SU-DHL-6 (cell line): ENCODE measurements around the gene SPDYE4.

ENCODE experiments used
- EZH2phosphoT487 ChIP-seq: fragments of 200-600 bp; sonication (generic), shearing (Covaris generic); conservative IDR thresholded peaks from 2 replicates; pipeline ENCODE4 v1.6.1; 2018; ENCODE audit warnings: mild to moderate bottlenecking, antibody characterized with exemption, low read length, moderate library complexity, mixed read lengths
- TF ChIP-seq, protein P1 (sequence below): fragments of 200-600 bp; sonication (generic); IDR thresholded peaks from one replicate; pipeline ENCODE4 v1.5.1; 2017; ENCODE audit warnings: antibody characterized with exemption, mild to moderate bottlenecking, low read length, moderate library complexity; ENCODE audit not compliant: insufficient read depth, poor library complexity, severe bottlenecking

GRCh38 chr17:8758137-8758596, at the start of gene SPDYE4:
- TF ChIP-seq, protein P1, sequence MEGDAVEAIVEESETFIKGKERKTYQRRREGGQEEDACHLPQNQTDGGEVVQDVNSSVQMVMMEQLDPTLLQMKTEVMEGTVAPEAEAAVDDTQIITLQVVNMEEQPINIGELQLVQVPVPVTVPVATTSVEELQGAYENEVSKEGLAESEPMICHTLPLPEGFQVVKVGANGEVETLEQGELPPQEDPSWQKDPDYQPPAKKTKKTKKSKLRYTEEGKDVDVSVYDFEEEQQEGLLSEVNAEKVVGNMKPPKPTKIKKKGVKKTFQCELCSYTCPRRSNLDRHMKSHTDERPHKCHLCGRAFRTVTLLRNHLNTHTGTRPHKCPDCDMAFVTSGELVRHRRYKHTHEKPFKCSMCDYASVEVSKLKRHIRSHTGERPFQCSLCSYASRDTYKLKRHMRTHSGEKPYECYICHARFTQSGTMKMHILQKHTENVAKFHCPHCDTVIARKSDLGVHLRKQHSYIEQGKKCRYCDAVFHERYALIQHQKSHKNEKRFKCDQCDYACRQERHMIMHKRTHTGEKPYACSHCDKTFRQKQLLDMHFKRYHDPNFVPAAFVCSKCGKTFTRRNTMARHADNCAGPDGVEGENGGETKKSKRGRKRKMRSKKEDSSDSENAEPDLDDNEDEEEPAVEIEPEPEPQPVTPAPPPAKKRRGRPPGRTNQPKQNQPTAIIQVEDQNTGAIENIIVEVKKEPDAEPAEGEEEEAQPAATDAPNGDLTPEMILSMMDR: no peak
- TF ChIP-seq EZH2phosphoT487: no peak
